Cardiac muscle cell (in vitro differentiated cells and primary cell): Measurements from ENCODE around the gene VSIR. TPM values are rescaled to one million over a fixed set of nuclear protein-coding genes. Genes with fewer than 3 reads are reported as not detected.

Experiments used
- DNase-seq, 2 donors: peaks; one replicate each; pipeline versions ENCODE4 v3.0.0 to v3.0.0-alpha.2; 2010 to 2017; ENCODE audit warnings: low read depth in 1 of 2, low spot score in 1 of 2
- H3K27ac ChIP-seq: fragments of 200-600 bp; sonication (generic); 2 replicates; pipeline ENCODE4 v1.5.1; 2016
- H3K27me3 ChIP-seq: fragments of 200-600 bp; sonication (generic); 2 replicates; pipeline ENCODE4 v1.6.0; 2016; ENCODE audit warnings: control low read depth
- H3K36me3 ChIP-seq: fragments of 200-600 bp; sonication (generic); 2 replicates; pipeline ENCODE4 v1.5.1; 2016; ENCODE audit warnings: control low read depth
- H3K4me1 ChIP-seq: fragments of 200-600 bp; sonication (generic); 2 replicates; pipeline ENCODE4 v1.8.1; 2017; ENCODE audit warnings: low read depth, mild to moderate bottlenecking, mixed run types
- H3K4me3 ChIP-seq: fragments of 200-600 bp; sonication (generic); 2 replicates; pipeline ENCODE4 v1.5.1; 2016; ENCODE audit warnings: mild to moderate bottlenecking
- H3K9me3 ChIP-seq: fragments of 200-600 bp; sonication (generic); 2 replicates; pipeline ENCODE4 v1.5.1; 2017; ENCODE audit warnings: low read depth, mild to moderate bottlenecking, control low read depth
- polyA plus RNA-seq: library from polyadenylated mRNA; unstranded; fragments of >200 nt; fragmentation: Nextera tagmentation; extraction: Ambion mirVana; gene quantifications from 2 replicates; pipeline ENCODE4 v1.2.1, GENCODE V29; 2016
- total RNA-seq: library from RNA; depleted of rRNA; stranded (reverse); fragments of >200 nt; gene quantifications from 2 replicates; pipeline ENCODE4 v1.2.3, GENCODE V29; 2016
- TF ChIP-seq, protein P1 (sequence below): IDR thresholded peaks from 2 replicates; pipeline ENCODE4 v1.5.1; 2012; ENCODE audit warnings: low read depth, mild to moderate bottlenecking, low read length

VSIR gene
- total and polyA plus RNA-seq, 2 experiments from 2014 or later, result 1.7 to 1.8 TPM

DNA sequence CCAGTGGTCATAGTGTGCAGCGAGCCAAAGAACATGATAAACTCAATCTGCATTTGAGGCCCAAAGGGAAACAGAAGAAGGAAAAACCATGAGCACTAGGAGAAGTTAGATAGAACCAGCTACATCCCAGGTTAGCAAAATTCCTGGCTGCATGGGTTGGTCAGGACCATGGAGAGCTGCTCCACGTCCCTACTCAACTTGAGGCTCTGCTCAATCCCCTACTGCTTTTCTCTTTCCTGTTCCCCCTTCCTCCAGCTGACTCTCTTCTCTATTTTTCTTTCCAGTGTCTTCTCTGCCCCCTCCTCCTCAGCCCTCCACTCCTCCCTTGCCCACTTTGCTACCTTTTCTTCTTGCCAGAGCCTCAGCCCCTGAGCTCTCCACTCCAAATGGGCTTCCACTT lies 21.9 kb upstream of the VSIR start:
- Histone ChIP-seq H3K27me3 (no peaks in the 10 kb centered on the region), H3K9me3 (no peaks in the 10 kb centered on the region), H3K36me3 (no peaks in the 10 kb centered on the region), H3K4me1 (no peaks in the 10 kb centered on the region), H3K4me3 (no peak overlapping the region), H3K27ac (no peak overlapping the region)
- TF ChIP-seq, protein P1, sequence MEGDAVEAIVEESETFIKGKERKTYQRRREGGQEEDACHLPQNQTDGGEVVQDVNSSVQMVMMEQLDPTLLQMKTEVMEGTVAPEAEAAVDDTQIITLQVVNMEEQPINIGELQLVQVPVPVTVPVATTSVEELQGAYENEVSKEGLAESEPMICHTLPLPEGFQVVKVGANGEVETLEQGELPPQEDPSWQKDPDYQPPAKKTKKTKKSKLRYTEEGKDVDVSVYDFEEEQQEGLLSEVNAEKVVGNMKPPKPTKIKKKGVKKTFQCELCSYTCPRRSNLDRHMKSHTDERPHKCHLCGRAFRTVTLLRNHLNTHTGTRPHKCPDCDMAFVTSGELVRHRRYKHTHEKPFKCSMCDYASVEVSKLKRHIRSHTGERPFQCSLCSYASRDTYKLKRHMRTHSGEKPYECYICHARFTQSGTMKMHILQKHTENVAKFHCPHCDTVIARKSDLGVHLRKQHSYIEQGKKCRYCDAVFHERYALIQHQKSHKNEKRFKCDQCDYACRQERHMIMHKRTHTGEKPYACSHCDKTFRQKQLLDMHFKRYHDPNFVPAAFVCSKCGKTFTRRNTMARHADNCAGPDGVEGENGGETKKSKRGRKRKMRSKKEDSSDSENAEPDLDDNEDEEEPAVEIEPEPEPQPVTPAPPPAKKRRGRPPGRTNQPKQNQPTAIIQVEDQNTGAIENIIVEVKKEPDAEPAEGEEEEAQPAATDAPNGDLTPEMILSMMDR, result no peak
- peak; percentile 47 to 77 for DNase-seq

DNA sequence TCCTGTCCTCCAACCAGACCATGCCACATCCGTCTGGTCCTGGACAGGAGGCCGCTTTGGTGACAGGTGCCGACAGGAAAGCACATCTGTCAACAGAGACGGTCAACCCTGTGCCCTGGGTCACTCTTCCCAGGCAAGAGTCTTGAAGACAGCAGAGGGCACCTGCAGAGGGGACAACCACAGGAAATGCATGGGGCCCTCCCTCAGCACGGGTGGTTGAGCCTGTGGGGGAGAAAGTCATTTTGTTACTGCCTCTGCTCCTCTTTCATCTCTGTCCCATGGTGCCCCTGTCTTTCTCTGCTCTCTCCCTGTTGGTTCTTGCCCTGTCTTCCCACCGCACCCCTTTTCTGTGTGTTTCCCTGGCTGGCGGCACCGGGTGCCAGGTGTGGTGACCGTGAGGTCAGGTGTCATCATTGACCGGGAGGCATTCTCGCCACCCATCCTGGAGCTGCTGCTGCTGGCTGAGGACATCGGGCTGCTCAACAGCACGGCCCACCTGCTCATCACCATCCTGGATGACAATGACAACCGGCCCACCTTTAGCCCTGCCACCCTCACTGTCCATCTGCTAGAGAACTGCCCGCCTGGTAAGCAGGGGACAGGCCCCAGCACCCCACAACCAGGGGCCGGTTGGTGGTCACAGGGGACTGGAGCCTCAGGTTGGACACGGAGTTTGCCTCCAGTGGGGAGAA lies 17.6 kb upstream of the VSIR start:
- Histone ChIP-seq H3K4me1 (no peaks in the 10 kb centered on the region), H3K9me3 (no peaks in the 10 kb centered on the region), H3K4me3 (no peak overlapping the region), H3K27ac (no peak overlapping the region), H3K36me3 (no peaks in the 10 kb centered on the region), H3K27me3 (no peaks in the 10 kb centered on the region)
- TF ChIP-seq, protein P1, result no peak
- no peak for DNase-seq

DNA sequence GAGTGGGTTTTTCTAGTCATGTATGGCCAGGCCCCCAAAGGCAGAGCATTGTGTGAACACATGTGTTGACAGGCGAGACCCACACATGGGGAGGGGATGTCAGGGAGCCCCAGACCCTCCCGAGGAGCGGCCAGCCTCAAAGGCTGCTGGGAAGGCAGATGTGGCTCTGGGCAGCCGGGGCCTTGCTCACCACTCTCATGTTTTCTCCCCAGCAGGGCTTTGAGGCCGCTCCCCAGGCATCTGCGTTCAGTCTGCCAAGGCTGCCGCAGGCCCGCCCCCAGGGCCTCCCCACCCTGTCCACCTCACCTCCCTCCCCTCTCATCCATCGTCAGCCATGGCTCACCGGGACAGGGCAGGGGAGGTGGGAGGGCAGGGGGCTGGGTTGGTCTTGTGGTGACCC lies 16.6 kb upstream of the VSIR start:
- DNase-seq, result no peak
- Histone ChIP-seq H3K36me3 (no peaks in the 10 kb centered on the region), H3K27me3 (no peaks in the 10 kb centered on the region), H3K4me3 (no peak overlapping the region), H3K4me1 (no peaks in the 10 kb centered on the region), H3K27ac (no peak overlapping the region), H3K9me3 (no peaks in the 10 kb centered on the region)
- TF ChIP-seq, protein P1, result no peak

DNA sequence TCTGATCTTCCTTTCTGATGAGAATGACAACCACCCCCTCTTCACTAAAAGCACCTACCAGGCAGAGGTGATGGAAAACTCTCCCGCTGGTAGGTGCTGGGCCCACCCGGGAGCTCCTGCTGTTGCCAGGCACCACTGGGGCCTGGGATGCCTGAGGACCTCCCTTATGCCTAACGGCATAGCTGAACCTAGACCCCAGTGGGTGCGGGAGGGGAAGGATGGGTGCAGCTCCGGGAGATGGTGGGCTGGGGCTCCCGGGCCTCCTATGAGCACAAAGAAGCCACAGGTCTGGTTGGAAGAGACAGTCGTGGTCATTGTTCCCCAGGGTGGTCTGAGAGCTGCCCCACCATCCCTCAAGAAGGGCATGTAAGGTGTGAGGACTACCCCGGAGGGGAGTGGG lies 15.6 kb upstream of the VSIR start:
- H3K27me3 ChIP-seq, result no peaks in the 10 kb centered on the region
- TF ChIP-seq, protein P1, result no peak
- no peak for DNase-seq
- H3K4me1 ChIP-seq, result no peaks in the 10 kb centered on the region
- H3K4me3 ChIP-seq, result no peak overlapping the region
- no peaks in the 10 kb centered on the region for H3K36me3 ChIP-seq
- H3K9me3 ChIP-seq, result no peaks in the 10 kb centered on the region
- H3K27ac ChIP-seq, result no peak overlapping the region

DNA sequence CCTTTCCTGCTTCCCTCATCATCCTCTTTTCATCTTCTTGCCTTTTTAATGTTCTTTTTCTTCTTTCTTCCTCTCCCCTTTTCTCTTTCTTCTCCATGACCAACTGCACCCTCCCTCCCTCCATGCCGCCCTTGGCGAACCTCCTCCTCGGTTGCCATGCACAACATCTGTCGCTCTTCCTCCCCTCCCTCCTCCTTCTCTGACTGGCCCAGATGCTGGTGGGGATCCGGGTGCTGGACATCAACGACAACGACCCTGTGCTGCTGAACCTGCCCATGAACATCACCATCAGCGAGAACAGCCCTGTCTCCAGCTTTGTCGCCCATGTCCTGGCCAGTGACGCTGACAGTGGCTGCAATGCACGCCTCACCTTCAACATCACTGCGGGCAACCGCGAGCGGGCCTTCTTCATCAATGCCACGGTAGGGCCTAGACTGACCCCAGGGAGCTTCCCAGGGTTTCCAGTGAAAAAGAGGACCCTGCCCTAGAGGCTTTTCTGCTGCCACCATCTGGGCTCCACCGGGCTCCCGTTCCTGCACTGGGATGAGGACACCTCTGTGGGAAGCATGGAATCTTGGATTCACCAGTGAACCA lies 11.5 kb upstream of the VSIR start:
- no peak for DNase-seq
- TF ChIP-seq, protein P1, result no peak
- Histone ChIP-seq H3K27ac (no peak overlapping the region), H3K4me3 (no peak overlapping the region), H3K9me3 (no peaks in the 10 kb centered on the region), H3K27me3 (peaks cover 5% of the 10 kb centered on the region), H3K36me3 (no peaks in the 10 kb centered on the region), H3K4me1 (no peaks in the 10 kb centered on the region)
